Naive thymus-derived CD4-positive, alpha-beta T cell (primary cell): ENCODE results near the gene ANKRD55. TPM values are rescaled to one million over a fixed set of nuclear protein-coding genes. Genes with fewer than 3 reads are reported as not detected.

Source experiments
- ATAC-seq: fragments of 150-1000 bp; cut with Tn5 transposase; 2 replicates; pipeline ENCODE4 v1.10.0; 2021; ENCODE audit warnings: mild to moderate bottlenecking, moderate library complexity
- CTCF ChIA-PET: fragments of 350-600 bp; sonication (Branson Sonifier 250); formaldehyde crosslinking; loops from one replicate; lab custom pipeline; 2021; ENCODE audit warnings: antibody characterized with exemption; lab: Charles Lee
- POLR2A ChIA-PET: fragments of 350-600 bp; sonication (Branson Sonifier 250); formaldehyde crosslinking; loops from one replicate; lab custom pipeline; 2021; ENCODE audit warnings: antibody characterized with exemption, inconsistent platforms; lab: Charles Lee
- DNase-seq, 9 donors: peaks; one replicate each; pipeline versions ENCODE4 v3.0.0 to v3.0.0-alpha.2; 2020 to 2022; ENCODE audit warnings: mixed read lengths in 1 of 9
- H3K27ac ChIP-seq: one replicate; pipeline ENCODE4 v1.7.0; 2013; ENCODE audit warnings: mild to moderate bottlenecking, low read depth, low read length, moderate library complexity
- H3K27me3 ChIP-seq, 2 donors: one replicate each; pipeline ENCODE4 v1.7.0; 2013; ENCODE audit warnings: low read length in 2 of 2, mild to moderate bottlenecking in 2 of 2, moderate library complexity in 2 of 2; ENCODE audit not compliant: control insufficient read depth in 2 of 2, insufficient read depth in 2 of 2
- H3K36me3 ChIP-seq, 3 experiments: 1 replicate in 2 of 3; 2 replicates in 1 of 3; pipeline ENCODE4 v1.7.0; 2013; ENCODE audit warnings: low read length in 3 of 3, mild to moderate bottlenecking in 3 of 3, moderate library complexity in 1 of 3; ENCODE audit not compliant: insufficient read depth in 3 of 3, control insufficient read depth in 2 of 3
- H3K4me1 ChIP-seq, 2 donors: one replicate each; pipeline ENCODE4 v1.7.0; 2013; ENCODE audit warnings: low read length in 2 of 2, mild to moderate bottlenecking in 2 of 2, moderate library complexity in 1 of 2; ENCODE audit not compliant: control insufficient read depth in 2 of 2, insufficient read depth in 2 of 2
- H3K4me3 ChIP-seq: 2 replicates; pipeline ENCODE4 v1.7.0; 2013; ENCODE audit warnings: mild to moderate bottlenecking, low read length
- H3K9me3 ChIP-seq, 3 experiments: 1 replicate in 2 of 3; 2 replicates in 1 of 3; pipeline ENCODE4 v1.7.0; 2013; ENCODE audit warnings: low read length in 3 of 3; ENCODE audit not compliant: control insufficient read depth in 2 of 3
- H3K27ac Mint-ChIP-seq, 9 donors: one replicate each; pipeline ENCODE4 v1.8.0; 2020 to 2022; ENCODE audit warnings: mixed read lengths in 9 of 9, mild to moderate bottlenecking in 8 of 9, moderate library complexity in 5 of 9, inconsistent platforms in 2 of 9
- H3K27me3 Mint-ChIP-seq, 5 donors: one replicate each; pipeline ENCODE4 v1.8.0; 2021 to 2022; ENCODE audit warnings: mixed read lengths in 5 of 5, mild to moderate bottlenecking in 1 of 5
- H3K36me3 Mint-ChIP-seq, 5 donors: one replicate each; pipeline ENCODE4 v1.8.0; 2020 to 2022; ENCODE audit warnings: mixed read lengths in 5 of 5, mild to moderate bottlenecking in 3 of 5, inconsistent platforms in 1 of 5
- H3K4me1 Mint-ChIP-seq, 7 donors: one replicate each; pipeline ENCODE4 v1.8.0; 2020 to 2022; ENCODE audit warnings: mixed read lengths in 7 of 7, mild to moderate bottlenecking in 3 of 7, inconsistent platforms in 1 of 7
- H3K4me3 Mint-ChIP-seq, 10 donors: one replicate each; pipeline ENCODE4 v1.8.0; 2020 to 2022; ENCODE audit warnings: mild to moderate bottlenecking in 10 of 10, mixed read lengths in 10 of 10, moderate library complexity in 6 of 10, inconsistent platforms in 2 of 10
- H3K9me3 Mint-ChIP-seq, 11 donors: one replicate each; pipeline ENCODE4 v1.8.0; 2020 to 2022; ENCODE audit warnings: mixed read lengths in 11 of 11, mild to moderate bottlenecking in 4 of 11, inconsistent platforms in 1 of 11, moderate library complexity in 1 of 11
- intact Hi-C, 2 donors: fragments of 100-400 bp; cut with micrococcal nuclease; formaldehyde crosslinking; loops; one replicate each; pipeline ENCODE4 v1.15.1; 2023
- polyA plus RNA-seq, 2 donors: library from polyadenylated mRNA; unstranded; fragments of 300-500 nt; fragmentation: Illumina TruSeq; gene quantifications; one replicate each; pipeline ENCODE4 v1.2.3, GENCODE V29; 2021
- total RNA-seq, 6 experiments: library from RNA in 5 of 6; stranded (reverse) in 5 of 6; gene quantifications; 1 replicate in 5 of 6; 2 replicates in 1 of 6; pipeline ENCODE4 v1.2.3 and lab custom pipeline; 2021 to 2026

ANKRD55 gene
- total and polyA plus RNA-seq, 7 experiments from 2014 or later, result 7.1 to 89.7 (median 24.4) TPM

- ChIA-PET POLR2A (interaction anchor here (0.6 kb wide), 2 partner anchors 175 to 559 kb away, joined by 3 read pairs; no protein-coding TSS in a partner anchor), CTCF (no interaction called here)
- H3K36me3 Mint-ChIP-seq, result no peaks in the 10 kb centered on the region
- H3K9me3 Mint-ChIP-seq, result peaks cover 0 to 4% (median 0%) of the 10 kb centered on the region in 11 donors
- H3K27ac Mint-ChIP-seq, result no peak overlapping the region
- no peak for DNase-seq
- no peaks in the 10 kb centered on the region for H3K27me3 Mint-ChIP-seq
- Histone ChIP-seq H3K27ac (no peak overlapping the region), H3K4me3 (no peak overlapping the region), H3K4me1 (no peaks in the 10 kb centered on the region), H3K27me3 (no peaks in the 10 kb centered on the region), H3K36me3 (no peaks in the 10 kb centered on the region), H3K9me3 (no peaks in the 10 kb centered on the region)
- peaks cover 0 to 5% (median 0%) of the 10 kb centered on the region in 7 donors for H3K4me1 Mint-ChIP-seq
- no peak for ATAC-seq
- intact Hi-C loops, result loop anchor here (10.0 kb wide), 2 partner anchors 397 to 417 kb away; no protein-coding TSS in a partner anchor
- no peak overlapping the region for H3K4me3 Mint-ChIP-seq
Measured at GRCh38 chr5:56277573-56277972, 44.4 kb upstream of the ANKRD55 start.

- Mint-ChIP-seq H3K27me3 (peaks cover 0 to 3% (median 0%) of the 10 kb centered on the region in 5 donors), H3K4me1 (peaks cover 12 to 33% (median 21%) of the 10 kb centered on the region in 7 donors), H3K9me3 (peaks cover 0 to 4% (median 0%) of the 10 kb centered on the region in 11 donors), H3K4me3 (no peak overlapping the region), H3K27ac (peak overlapping the region in 1 of 9 donors; percentile 42), H3K36me3 (no peaks in the 10 kb centered on the region)
- no peaks in the 10 kb centered on the region for H3K27me3 ChIP-seq
- H3K4me1 ChIP-seq, result peaks cover 0 to 9% of the 10 kb centered on the region in 2 donors
- H3K4me3 ChIP-seq, result no peak overlapping the region
- intact Hi-C loops, result loop anchor here (5.0 to 10.0 kb wide), 4 partner anchors 401 to 629 kb away; no protein-coding TSS in a partner anchor
- no peak for DNase-seq
- H3K36me3 ChIP-seq, result no peaks in the 10 kb centered on the region
- no peak for ATAC-seq
- ChIA-PET POLR2A (interaction anchor here (0.6 to 3.0 kb wide), 2 partner anchors 550 to 564 kb away, joined by 4 to 13 read pairs; no protein-coding TSS in a partner anchor), CTCF (interaction anchor here (0.6 to 6.1 kb wide), 4 partner anchors 14 to 563 kb away, joined by 3 to 131 read pairs (median 4); no protein-coding TSS in a partner anchor)
- no peaks in the 10 kb centered on the region for H3K9me3 ChIP-seq
- no peak overlapping the region for H3K27ac ChIP-seq
Measured at GRCh38 chr5:56273376-56273955, 40.3 kb upstream of the ANKRD55 start.

- Mint-ChIP-seq H3K36me3 (no peaks in the 10 kb centered on the region), H3K9me3 (peaks cover 0 to 4% (median 0%) of the 10 kb centered on the region in 11 donors), H3K4me1 (peaks cover 12 to 33% (median 21%) of the 10 kb centered on the region in 7 donors), H3K4me3 (no peak overlapping the region), H3K27me3 (peaks cover 0 to 3% (median 0%) of the 10 kb centered on the region in 5 donors), H3K27ac (no peak overlapping the region)
- intact Hi-C loops, result loop anchor here (5.0 to 10.0 kb wide), 4 partner anchors 402 to 630 kb away; no protein-coding TSS in a partner anchor
- POLR2A ChIA-PET, result interaction anchor here (0.6 to 3.0 kb wide), 6 partner anchors 12 to 947 kb away, joined by 3 to 13 read pairs (median 4); no protein-coding TSS in a partner anchor
- H3K9me3 ChIP-seq, result no peaks in the 10 kb centered on the region
- DNase-seq (no peak), ATAC-seq (no peak)
- peaks cover 0 to 9% of the 10 kb centered on the region in 2 donors for H3K4me1 ChIP-seq
- CTCF ChIA-PET, result interaction anchor here (0.6 to 6.1 kb wide), 9 partner anchors 13 to 615 kb away, joined by 3 to 131 read pairs (median 3); no protein-coding TSS in a partner anchor
- no peak overlapping the region for H3K4me3 ChIP-seq
- H3K36me3 ChIP-seq, result no peaks in the 10 kb centered on the region
- no peaks in the 10 kb centered on the region for H3K27me3 ChIP-seq
- no peak overlapping the region for H3K27ac ChIP-seq
Measured at GRCh38 chr5:56272765-56273164, 39.6 kb upstream of the ANKRD55 start.

GRCh38 chr5:56270568-56271392 lies 37.6 kb upstream of the ANKRD55 start:
- H3K9me3 Mint-ChIP-seq, result peaks cover 0 to 4% (median 0%) of the 10 kb centered on the region in 11 donors
- intact Hi-C loops, result loop anchor here (1.0 to 10.0 kb wide), 16 partner anchors 58 to 951 kb away; partner anchors contain the start of gene MAP3K1 (in 1 of the 2)
- H3K4me1 Mint-ChIP-seq, result peaks cover 12 to 33% (median 21%) of the 10 kb centered on the region in 7 donors
- Histone ChIP-seq H3K27ac (no peak overlapping the region), H3K27me3 (no peaks in the 10 kb centered on the region), H3K4me1 (peaks cover 0 to 9% of the 10 kb centered on the region in 2 donors), H3K4me3 (no peak overlapping the region), H3K9me3 (no peaks in the 10 kb centered on the region), H3K36me3 (no peaks in the 10 kb centered on the region)
- H3K27me3 Mint-ChIP-seq, result peaks cover 0 to 6% (median 0%) of the 10 kb centered on the region in 5 donors
- ATAC-seq (peak; percentile 97), DNase-seq (peak; percentile 47 to 73 (median 68))
- H3K36me3 Mint-ChIP-seq, result no peaks in the 10 kb centered on the region
- peak overlapping the region; percentile 37 to 88 (median 76) for H3K4me3 Mint-ChIP-seq
- H3K27ac Mint-ChIP-seq, result peak overlapping the region in 7 of 9 donors; percentile 44 to 86 (median 67)
- CTCF ChIA-PET, result interaction anchor here (0.6 to 6.1 kb wide), 42 partner anchors 46 to 1100 kb away, joined by 3 to 131 read pairs (median 3); no protein-coding TSS in a partner anchor
- POLR2A ChIA-PET, result interaction anchor here (0.7 to 3.0 kb wide), 7 partner anchors 24 to 576 kb away, joined by 3 to 13 read pairs (median 4); no protein-coding TSS in a partner anchor

- no peaks in the 10 kb centered on the region for H3K27me3 ChIP-seq
- Mint-ChIP-seq H3K9me3 (no peaks in the 10 kb centered on the region), H3K4me3 (peak overlapping the region in 2 of 10 donors; percentile 82 to 88), H3K27ac (peak overlapping the region in 5 of 9 donors; percentile 6 to 67 (median 39)), H3K27me3 (peaks cover 0 to 6% (median 0%) of the 10 kb centered on the region in 5 donors), H3K4me1 (peaks cover 12 to 33% (median 21%) of the 10 kb centered on the region in 7 donors), H3K36me3 (no peaks in the 10 kb centered on the region)
- H3K4me1 ChIP-seq, result peaks cover 0 to 9% of the 10 kb centered on the region in 2 donors
- POLR2A ChIA-PET, result interaction anchor here (0.6 to 1.7 kb wide), 2 partner anchors 332 to 555 kb away, joined by 3 to 4 read pairs; no protein-coding TSS in a partner anchor
- H3K9me3 ChIP-seq, result no peaks in the 10 kb centered on the region
- DNase-seq (no peak), ATAC-seq (peak; percentile 22)
- intact Hi-C loops, result loop anchor here (1.0 to 10.0 kb wide), 16 partner anchors 59 to 951 kb away; partner anchors contain the start of gene MAP3K1 (in 1 of the 2)
- CTCF ChIA-PET, result interaction anchor here (0.6 to 6.1 kb wide), 22 partner anchors 53 to 1099 kb away, joined by 3 to 131 read pairs (median 4); no protein-coding TSS in a partner anchor
- no peaks in the 10 kb centered on the region for H3K36me3 ChIP-seq
- H3K27ac ChIP-seq, result no peak overlapping the region
- no peak overlapping the region for H3K4me3 ChIP-seq
Measured at GRCh38 chr5:56270058-56270457, 36.9 kb upstream of the ANKRD55 start.
